ENCODE data around the gene SUPT4H1.
"Not testable (repeated sequence)": the region's sequence is repeated elsewhere in the genome, so short reads cannot be mapped to it uniquely, and the experiment has no call there.

GRCh38 chr17:58341136-58341860 is 10.7 kb downstream of the SUPT4H1 start:
- not testable (repeated sequence) for TF ChIP-seq POLR2A, CTCF (IDR thresholded peaks at IDR 0.05)

All from sigmoid colon (tissue), 3 donors.